Endothelial cell of umbilical vein (primary cell): ENCODE measurements around the gene IMPDH2. TPM values are rescaled to one million over a fixed set of nuclear protein-coding genes. Genes with fewer than 3 reads are reported as not detected.
A peak's percentile ranks its signal among the peaks of the same experiment; 100 is the strongest.

Experiments used
- BruUV-seq: library from RNA; stranded (reverse); fragments of 400-500 nt; replicated peaks from 2 replicates; lab custom pipeline; 2021; lab: Mats Ljungman, UMichigan
- CTCF ChIA-PET: fragments of 300-600, 350-600 bp; sonication (Branson Sonifier 250); formaldehyde crosslinking; loops from one replicate; lab custom pipeline; 2021; ENCODE audit warnings: antibody characterized with exemption, inconsistent platforms; lab: Charles Lee
- POLR2A ChIA-PET: fragments of 300-600, 350-600 bp; sonication (Branson Sonifier 250); formaldehyde crosslinking; loops from one replicate; lab custom pipeline; 2021; ENCODE audit warnings: antibody characterized with exemption, inconsistent platforms; lab: Charles Lee
- DNase-seq: peaks from one replicate; pipeline ENCODE4 v3.0.0-alpha.2; 2011; ENCODE audit warnings: low read depth, low spot score
- FAIRE-seq: peaks from 2 replicates; lab custom pipeline; 2011; peaks lifted over from hg19 to GRCh38; lab: Jason Lieb, UNC
- H2AFZ ChIP-seq: 2 replicates; pipeline ENCODE4 v1.6.0; 2012; ENCODE audit warnings: low read depth, low read length, control low read depth, inconsistent platforms
- H3K27ac ChIP-seq: 2 replicates; pipeline ENCODE4 v1.5.1; 2011; ENCODE audit warnings: low read depth, mild to moderate bottlenecking, control low read depth, low read length, moderate library complexity; ENCODE audit not compliant: insufficient read depth
- H3K27me3 ChIP-seq, 2 experiments: 2 replicates each; pipeline versions ENCODE4 v1.6.0 to v1.6.1; 2011; ENCODE audit warnings: low read length in 2 of 2, mixed read lengths in 1 of 2; ENCODE audit not compliant: control insufficient read depth in 2 of 2, insufficient read depth in 2 of 2
- H3K36me3 ChIP-seq, 2 experiments: 2 replicates in 1 of 2; 3 replicates in 1 of 2; pipeline ENCODE4 v1.5.1; 2011; ENCODE audit warnings: low read length in 2 of 2, mild to moderate bottlenecking in 1 of 2, moderate library complexity in 1 of 2; ENCODE audit not compliant: control insufficient read depth in 2 of 2, insufficient read depth in 2 of 2; ENCODE audit errors: extremely low read depth in 1 of 2
- H3K4me1 ChIP-seq: 3 replicates; pipeline ENCODE4 v1.5.1; 2011; ENCODE audit warnings: mild to moderate bottlenecking, low read length; ENCODE audit not compliant: control insufficient read depth, insufficient read depth; ENCODE audit errors: extremely low read depth
- H3K4me2 ChIP-seq: 2 replicates; pipeline ENCODE4 v1.6.1; 2011; ENCODE audit warnings: low read length, control low read depth, mixed read lengths; ENCODE audit not compliant: insufficient read depth
- H3K4me3 ChIP-seq, 3 experiments: fragments of 200-600 bp in 1 of 3; sonication (generic), shearing (Covaris generic) in 1 of 3; replicated peaks in 1 of 3; 2 replicates each; pipeline ENCODE4 v1.5.1; 2011 to 2016; ENCODE audit warnings: control low read depth in 3 of 3, low read length in 3 of 3, mild to moderate bottlenecking in 2 of 3, inconsistent platforms in 1 of 3, low read depth in 1 of 3, moderate library complexity in 1 of 3; ENCODE audit not compliant: insufficient read depth in 1 of 3
- H3K79me2 ChIP-seq: 2 replicates; pipeline ENCODE4 v1.6.0; 2012; ENCODE audit warnings: low read length, inconsistent platforms; ENCODE audit not compliant: control insufficient read depth, insufficient read depth
- H3K9ac ChIP-seq: replicated peaks from 2 replicates; pipeline ENCODE3; 2011; ENCODE audit warnings: low read length, control low read depth; ENCODE audit not compliant: insufficient read depth; ENCODE audit errors: extremely low read depth
- H3K9me1 ChIP-seq: replicated peaks from 3 replicates; pipeline ENCODE4 v1.6.0; 2011; ENCODE audit warnings: mild to moderate bottlenecking, low read length; ENCODE audit not compliant: control insufficient read depth, insufficient read depth; ENCODE audit errors: extremely low read depth
- H3K9me3 ChIP-seq: replicated peaks from 2 replicates; pipeline ENCODE4 v1.5.1; 2012; ENCODE audit warnings: low read length, inconsistent platforms; ENCODE audit not compliant: control insufficient read depth, insufficient read depth
- H4K20me1 ChIP-seq: replicated peaks from 2 replicates; pipeline ENCODE3; 2011; ENCODE audit warnings: mild to moderate bottlenecking, low read length; ENCODE audit not compliant: control insufficient read depth, insufficient read depth; ENCODE audit errors: extremely low read depth
- FOS ChIP-seq: IDR thresholded peaks from 2 replicates; pipeline ENCODE4 v1.6.1; 2011; ENCODE audit warnings: mild to moderate bottlenecking, low read length, moderate library complexity, borderline replicate concordance; ENCODE audit not compliant: insufficient read depth
- GATA2 ChIP-seq: IDR thresholded peaks from 2 replicates; pipeline ENCODE4 v1.7.0; 2011; ENCODE audit warnings: low read depth, mild to moderate bottlenecking, moderate library complexity, mixed read lengths, low read length; ENCODE audit not compliant: insufficient read length, insufficient read depth
- JUN ChIP-seq: IDR thresholded peaks from 2 replicates; pipeline ENCODE4 v1.6.1; 2011; ENCODE audit warnings: borderline replicate concordance, low read depth; ENCODE audit not compliant: insufficient read length, insufficient read depth
- MYC ChIP-seq: IDR thresholded peaks from one replicate; pipeline ENCODE4 v1.6.1; 2011; ENCODE audit warnings: mild to moderate bottlenecking, low read depth, low read length
- POLR2A ChIP-seq: IDR thresholded peaks from 2 replicates; pipeline ENCODE4 v1.6.1; 2012; ENCODE audit warnings: low read depth, mild to moderate bottlenecking, control low read depth, low read length
- POLR2AphosphoS5 ChIP-seq: IDR thresholded peaks from 2 replicates; pipeline ENCODE4 v1.6.1; 2012; ENCODE audit warnings: low read depth, mild to moderate bottlenecking, control low read depth, low read length, moderate library complexity; ENCODE audit not compliant: insufficient read depth
- dilution Hi-C: fragments of 300-500 bp; cut with MboI; formaldehyde crosslinking; loops from one replicate; pipeline ENCODE4 v1.15.0; 2019; ENCODE audit warnings: low sequenced_read_pairs; ENCODE audit not compliant: extremely low pct_ligation_motif_present
- intact Hi-C: fragments of 100-400 bp; cut with micrococcal nuclease; formaldehyde crosslinking; loops from one replicate; pipeline ENCODE4 v1.10.0; 2022
- polyA plus RNA-seq, 4 experiments: library from polyadenylated mRNA; depleted of rRNA in 3 of 4; stranded (reverse) in 3 of 4; unstranded in 1 of 4; fragments of >200 nt; gene quantifications; 2 replicates each; pipeline versions ENCODE4 v1.2.1 to v1.2.3, GENCODE V29; 2011 to 2012; ENCODE audit warnings: missing spikeins in 1 of 4
- total RNA-seq: library from RNA; stranded (reverse); gene quantifications from 2 replicates; pipeline ENCODE4 v1.2.3, GENCODE V29; 2021
- TF ChIP-seq, protein P1 (sequence below): IDR thresholded peaks from 2 replicates; pipeline ENCODE4 v1.6.1; 2011; ENCODE audit not compliant: insufficient read depth, insufficient read length
- TF ChIP-seq, protein P2 (sequence below), 2 donors: IDR thresholded peaks; 1 replicate in 1 of 2; 2 replicates in 1 of 2; pipeline ENCODE4 v1.5.1; 2011; ENCODE audit warnings: low read length in 2 of 2, mild to moderate bottlenecking in 2 of 2, moderate library complexity in 2 of 2, control low read depth in 1 of 2, inconsistent platforms in 1 of 2, low read depth in 1 of 2; ENCODE audit not compliant: insufficient read depth in 1 of 2; ENCODE audit errors: extremely low read depth in 1 of 2

Gene IMPDH2
- total and polyA plus RNA-seq, 2 donors (not counting 3 experiments of a cell fraction or from before 2014, with no cell fraction given), result 167 to 189 TPM

DNA sequence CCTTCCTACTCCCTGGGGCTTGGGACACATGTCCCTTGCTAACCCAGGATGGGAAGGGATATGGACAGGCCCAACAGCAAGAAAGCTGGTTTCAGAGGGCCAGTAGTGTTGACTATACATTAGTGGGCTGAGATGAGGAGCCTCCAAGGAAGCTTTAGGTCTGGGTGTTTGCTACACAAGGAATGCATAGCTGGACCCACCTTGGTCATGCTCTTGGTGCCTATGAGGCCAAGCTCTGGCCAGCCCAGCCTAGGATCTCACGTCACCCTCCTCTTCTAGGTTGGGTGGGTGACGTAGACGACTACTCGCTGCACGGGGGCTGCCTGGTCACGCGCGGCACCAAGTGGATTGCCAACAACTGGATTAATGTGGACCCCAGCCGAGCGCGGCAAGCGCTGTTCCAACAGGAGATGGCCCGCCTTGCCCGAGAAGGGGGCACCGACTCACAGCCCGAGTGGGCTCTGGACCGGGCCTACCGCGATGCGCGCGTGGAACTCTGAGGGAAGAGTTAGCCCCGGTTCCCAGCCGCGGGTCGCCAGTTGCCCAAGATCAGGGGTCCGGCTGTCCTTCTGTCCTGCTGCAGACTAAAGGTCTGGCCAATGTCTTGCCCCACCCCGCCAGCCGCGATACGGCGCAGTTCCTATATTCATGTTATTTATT is 22.7 kb downstream of the IMPDH2 start:
- H3K9me3 ChIP-seq, result no peaks in the 10 kb centered on the region
- peak overlapping the region; percentile 71 for H3K4me2 ChIP-seq
- peak overlapping the region; percentile 33 to 93 (median 46) for H3K4me3 ChIP-seq
- ChIA-PET CTCF (interaction anchor here (0.9 to 12.8 kb wide), 10 partner anchors 10 to 443 kb away, joined by 3 to 254 read pairs (median 8); partner anchors contain the start of genes DALRD3, IMPDH2, NDUFAF3 and P4HTM), POLR2A (interaction anchor here (0.6 to 3.7 kb wide), 9 partner anchors 10 to 127 kb away, joined by 4 to 40 read pairs (median 10); partner anchors contain the start of genes DALRD3, IMPDH2, NDUFAF3 and P4HTM)
- H4K20me1 ChIP-seq, result no peaks in the 10 kb centered on the region
- intact Hi-C loops, result loop anchor here (1.0 kb wide), 3 partner anchors 15 to 23 kb away; partner anchors contain the start of gene IMPDH2
- no peaks in the 10 kb centered on the region for H3K9me1 ChIP-seq
- peak overlapping the region; percentile 72 for H2AFZ ChIP-seq
- H3K27me3 ChIP-seq, result no peaks in the 10 kb centered on the region
- FAIRE-seq (peak; percentile 44), DNase-seq (peak; percentile 51)
- peaks cover 21% of the 10 kb centered on the region for H3K79me2 ChIP-seq
- BruUV-seq, result TSS peak; percentile 87
- H3K4me1 ChIP-seq, result peaks cover 15% of the 10 kb centered on the region
- H3K9ac ChIP-seq, result peak overlapping the region; percentile 96
- TF ChIP-seq GATA2, result no peak
- TF ChIP-seq POLR2A, result peak; percentile 18
- peak overlapping the region; percentile 57 for H3K27ac ChIP-seq
- peaks cover 0 to 3% of the 10 kb centered on the region in 2 experiments for H3K36me3 ChIP-seq
- dilution Hi-C loops, result no loop called here

- H2AFZ ChIP-seq, result peak overlapping the region; percentile 72
Measured at GRCh38 chr3:49005998-49006397, 23.2 kb downstream of the IMPDH2 start.

More at GRCh38 chr3:49005998-49006397, 23.2 kb downstream of the IMPDH2 start:
- Histone ChIP-seq H3K9ac (peak overlapping the region; percentile 96), H3K36me3 (no peaks in the 10 kb centered on the region), H3K79me2 (peaks cover 18% of the 10 kb centered on the region), H3K9me1 (no peaks in the 10 kb centered on the region), H3K9me3 (no peaks in the 10 kb centered on the region), H3K4me3 (peak overlapping the region in 1 of 3 experiments; percentile 46), H3K27me3 (no peaks in the 10 kb centered on the region), H3K27ac (no peak overlapping the region), H4K20me1 (no peaks in the 10 kb centered on the region), H3K4me2 (peak overlapping the region; percentile 71), H3K4me1 (peaks cover 15% of the 10 kb centered on the region)
- CTCF ChIA-PET, result interaction anchor here (1.3 to 12.8 kb wide), 4 partner anchors 16 to 88 kb away, joined by 3 to 254 read pairs (median 23); partner anchors contain the start of genes NDUFAF3, P4HTM and QRICH1
- BruUV-seq, result no TSS peak
- DNase-seq (no peak), FAIRE-seq (no peak)
- TF ChIP-seq, protein P1, sequence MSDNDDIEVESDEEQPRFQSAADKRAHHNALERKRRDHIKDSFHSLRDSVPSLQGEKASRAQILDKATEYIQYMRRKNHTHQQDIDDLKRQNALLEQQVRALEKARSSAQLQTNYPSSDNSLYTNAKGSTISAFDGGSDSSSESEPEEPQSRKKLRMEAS, result no peak
- TF ChIP-seq FOS (no peak), POLR2A (no peak), JUN (no peak), POLR2AphosphoS5 (no peak), MYC (no peak)
- TF ChIP-seq, protein P2, sequence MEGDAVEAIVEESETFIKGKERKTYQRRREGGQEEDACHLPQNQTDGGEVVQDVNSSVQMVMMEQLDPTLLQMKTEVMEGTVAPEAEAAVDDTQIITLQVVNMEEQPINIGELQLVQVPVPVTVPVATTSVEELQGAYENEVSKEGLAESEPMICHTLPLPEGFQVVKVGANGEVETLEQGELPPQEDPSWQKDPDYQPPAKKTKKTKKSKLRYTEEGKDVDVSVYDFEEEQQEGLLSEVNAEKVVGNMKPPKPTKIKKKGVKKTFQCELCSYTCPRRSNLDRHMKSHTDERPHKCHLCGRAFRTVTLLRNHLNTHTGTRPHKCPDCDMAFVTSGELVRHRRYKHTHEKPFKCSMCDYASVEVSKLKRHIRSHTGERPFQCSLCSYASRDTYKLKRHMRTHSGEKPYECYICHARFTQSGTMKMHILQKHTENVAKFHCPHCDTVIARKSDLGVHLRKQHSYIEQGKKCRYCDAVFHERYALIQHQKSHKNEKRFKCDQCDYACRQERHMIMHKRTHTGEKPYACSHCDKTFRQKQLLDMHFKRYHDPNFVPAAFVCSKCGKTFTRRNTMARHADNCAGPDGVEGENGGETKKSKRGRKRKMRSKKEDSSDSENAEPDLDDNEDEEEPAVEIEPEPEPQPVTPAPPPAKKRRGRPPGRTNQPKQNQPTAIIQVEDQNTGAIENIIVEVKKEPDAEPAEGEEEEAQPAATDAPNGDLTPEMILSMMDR (IDR thresholded peaks at IDR 0.05; ENCODE audit: extremely low read depth in 1 of 2, insufficient read depth in 1 of 2, low read depth in 1 of 2, low read length in 2 of 2), result no peak
- intact Hi-C loops (no loop called here), dilution Hi-C loops (no loop called here)
- POLR2A ChIA-PET, result interaction anchor here (1.6 to 3.7 kb wide), 2 partner anchors 15 to 18 kb away, joined by 8 to 40 read pairs; partner anchors contain the start of gene P4HTM
